SK-N-SH (cell line): ENCODE data around the gene RGS14.

ENCODE experiments used
- CTCF ChIP-seq: fragments of 200-600 bp; sonication (generic); IDR thresholded peaks from 2 replicates; pipeline ENCODE4 v1.6.1; 2017; ENCODE audit warnings: antibody characterized with exemption, mild to moderate bottlenecking, moderate library complexity
- EP300 ChIP-seq, 2 experiments: IDR thresholded peaks; 2 replicates each; pipeline versions ENCODE4 v1.4.0 to v1.6.1; 2012; ENCODE audit warnings: borderline replicate concordance in 1 of 2, low read depth in 1 of 2, low read length in 1 of 2
- EZH2phosphoT487 ChIP-seq: fragments of 200-600 bp; sonication (generic); IDR thresholded peaks from 2 replicates; pipeline ENCODE4 v1.6.1; 2017; ENCODE audit warnings: low read depth, mixed run types, mild to moderate bottlenecking, antibody characterized with exemption, moderate library complexity, borderline replicate concordance
- NFIC ChIP-seq: IDR thresholded peaks from 2 replicates; pipeline ENCODE4 v1.4.0; 2012; ENCODE audit warnings: borderline replicate concordance
- POLR2AphosphoS5 ChIP-seq: IDR thresholded peaks from 2 replicates; pipeline ENCODE4 v1.6.1; 2012; ENCODE audit warnings: low read depth, low read length
- RFX5 ChIP-seq: IDR thresholded peaks from 2 replicates; pipeline ENCODE4 v1.6.1; 2012; ENCODE audit warnings: mild to moderate bottlenecking, improper control_type of control experiment, low read length
- YY1 ChIP-seq: IDR thresholded peaks from 2 replicates; pipeline ENCODE4 v1.4.0; 2012; ENCODE audit warnings: low read depth, mild to moderate bottlenecking

GRCh38 chr5:177385720-177386119, 28.0 kb downstream of the RGS14 start:
- TF ChIP-seq NFIC (no peak), CTCF (no peak), EZH2phosphoT487 (no peak), RFX5 (no peak), YY1 (no peak), POLR2AphosphoS5 (no peak), EP300 (IDR thresholded peaks at IDR 0.05; ENCODE audit: borderline replicate concordance in 1 of 2, low read depth in 1 of 2, low read length in 1 of 2) (no peak)
